GM12892 (cell line): ENCODE data around the gene EMC1. TPM values are rescaled to one million over a fixed set of nuclear protein-coding genes. Genes with fewer than 3 reads are reported as not detected.
"Not testable (repeated sequence)": the region's sequence is repeated elsewhere in the genome, so short reads cannot be mapped to it uniquely, and the experiment has no call there.

Experiments
- DNase-seq: peaks from one replicate; pipeline ENCODE4 v3.0.0; 2011; ENCODE audit not compliant: insufficient read length
- FAIRE-seq: peaks from 2 replicates; lab custom pipeline; 2011; peaks lifted over from hg19 to GRCh38; lab: Jason Lieb, UNC
- POLR2A ChIP-seq: IDR thresholded peaks from 2 replicates; pipeline ENCODE4 v1.6.1; 2011; ENCODE audit warnings: low read depth, low read length, control low read depth
- POLR2AphosphoS5 ChIP-seq: IDR thresholded peaks from 2 replicates; pipeline ENCODE4 v1.6.1; 2011; ENCODE audit warnings: low read depth, low read length, control low read depth
- TAF1 ChIP-seq: IDR thresholded peaks from 2 replicates; pipeline ENCODE4 v1.6.1; 2011; ENCODE audit warnings: low read depth, mild to moderate bottlenecking, control low read depth, low read length, borderline replicate concordance
- polyA plus RNA-seq: library from polyadenylated mRNA; unstranded; fragments of >200 nt; gene quantifications from one replicate; pipeline ENCODE4 v1.2.1, GENCODE V29; 2012; ENCODE audit warnings: missing spikeins, inconsistent platforms; ENCODE audit not compliant: missing spikeins

Gene EMC1
- 16.1 TPM for polyA plus RNA-seq

- DNase-seq (peak; percentile 92), FAIRE-seq (peak; percentile 94)
- TF ChIP-seq POLR2A (peak; percentile 98), POLR2AphosphoS5 (peak; percentile 98), TAF1 (peak; percentile 95)
Observed at GRCh38 chr1:19251305-19252196, at the start of gene EMC1, which contains the start of gene MRTO4. Gene EMC1, minus strand, starts transcription at chr1:19251524. Its CDS starts 15 bp downstream, at chr1:19251509. Gene MRTO4, plus strand, starts transcription at chr1:19251805. Its CDS starts 31 bp downstream, at chr1:19251836.

- DNase-seq, result no peak
- FAIRE-seq, result no peak
- TF ChIP-seq POLR2A (no peak), POLR2AphosphoS5 (no peak), TAF1 (no peak)
Observed at GRCh38 chr1:19300211-19300610, 48.9 kb upstream of the EMC1 start.

- no peak for FAIRE-seq
- no peak for DNase-seq
- TF ChIP-seq POLR2AphosphoS5, result no peak
- TF ChIP-seq TAF1, result no peak
- TF ChIP-seq POLR2A, result no peak
Observed at GRCh38 chr1:19294638-19295037, 43.3 kb upstream of the EMC1 start.

GRCh38 chr1:19289244-19289643 is 37.9 kb upstream of the EMC1 start:
- TF ChIP-seq POLR2A (no peak), TAF1 (no peak), POLR2AphosphoS5 (no peak)
- DNase-seq (no peak), FAIRE-seq (no peak)

- not testable (repeated sequence) for DNase-seq
Observed at GRCh38 chr1:19288324-19289241, 37.3 kb upstream of the EMC1 start, which contains the start of gene AKR7A3. Gene AKR7A3, minus strand, starts transcription at chr1:19288770. Its CDS starts 61 bp downstream, at chr1:19288709.

GRCh38 chr1:19287436-19288185 is 36.3 kb upstream of the EMC1 start:
- no peak for DNase-seq
- FAIRE-seq, result no peak
- no peak for TF ChIP-seq TAF1
- TF ChIP-seq POLR2A, result no peak
- TF ChIP-seq POLR2AphosphoS5, result no peak

More at GRCh38 chr1:19288324-19289241, 37.3 kb upstream of the EMC1 start, which contains the start of gene AKR7A3:
- FAIRE-seq, result not testable (repeated sequence)

- not testable (repeated sequence) for DNase-seq, FAIRE-seq
Observed at GRCh38 chr1:19285807-19286206, 34.5 kb upstream of the EMC1 start.

- FAIRE-seq, result peak; percentile 50
- DNase-seq, result not testable (repeated sequence)
Observed at GRCh38 chr1:19285366-19285765, 34.0 kb upstream of the EMC1 start.

- no peak for DNase-seq
- no peak for TF ChIP-seq TAF1
- TF ChIP-seq POLR2A, result no peak
- TF ChIP-seq POLR2AphosphoS5, result no peak
- FAIRE-seq, result no peak
Observed at GRCh38 chr1:19284881-19285280, 33.6 kb upstream of the EMC1 start.

GRCh38 chr1:19283891-19284290 is 32.6 kb upstream of the EMC1 start:
- TF ChIP-seq POLR2A (no peak), TAF1 (no peak), POLR2AphosphoS5 (no peak)
- DNase-seq (no peak), FAIRE-seq (no peak)

- TF ChIP-seq POLR2AphosphoS5 (no peak), POLR2A (no peak), TAF1 (no peak)
- FAIRE-seq (no peak), DNase-seq (no peak)
Observed at GRCh38 chr1:19274636-19275035, 23.3 kb upstream of the EMC1 start.

GRCh38 chr1:19273844-19274531 is 22.7 kb upstream of the EMC1 start:
- DNase-seq, result not testable (repeated sequence)

More at GRCh38 chr1:19273844-19274531, 22.7 kb upstream of the EMC1 start:
- FAIRE-seq, result not testable (repeated sequence)
